Measurements from ENCODE around the gene MYL12A. TPM values are rescaled to one million over a fixed set of nuclear protein-coding genes. Genes with fewer than 3 reads are reported as not detected.
A peak's percentile ranks its signal among the peaks of the same experiment; 100 is the strongest.

Gene MYL12A
- total RNA-seq, 1 donor from 2014 or later: 1,280 TPM

DNA sequence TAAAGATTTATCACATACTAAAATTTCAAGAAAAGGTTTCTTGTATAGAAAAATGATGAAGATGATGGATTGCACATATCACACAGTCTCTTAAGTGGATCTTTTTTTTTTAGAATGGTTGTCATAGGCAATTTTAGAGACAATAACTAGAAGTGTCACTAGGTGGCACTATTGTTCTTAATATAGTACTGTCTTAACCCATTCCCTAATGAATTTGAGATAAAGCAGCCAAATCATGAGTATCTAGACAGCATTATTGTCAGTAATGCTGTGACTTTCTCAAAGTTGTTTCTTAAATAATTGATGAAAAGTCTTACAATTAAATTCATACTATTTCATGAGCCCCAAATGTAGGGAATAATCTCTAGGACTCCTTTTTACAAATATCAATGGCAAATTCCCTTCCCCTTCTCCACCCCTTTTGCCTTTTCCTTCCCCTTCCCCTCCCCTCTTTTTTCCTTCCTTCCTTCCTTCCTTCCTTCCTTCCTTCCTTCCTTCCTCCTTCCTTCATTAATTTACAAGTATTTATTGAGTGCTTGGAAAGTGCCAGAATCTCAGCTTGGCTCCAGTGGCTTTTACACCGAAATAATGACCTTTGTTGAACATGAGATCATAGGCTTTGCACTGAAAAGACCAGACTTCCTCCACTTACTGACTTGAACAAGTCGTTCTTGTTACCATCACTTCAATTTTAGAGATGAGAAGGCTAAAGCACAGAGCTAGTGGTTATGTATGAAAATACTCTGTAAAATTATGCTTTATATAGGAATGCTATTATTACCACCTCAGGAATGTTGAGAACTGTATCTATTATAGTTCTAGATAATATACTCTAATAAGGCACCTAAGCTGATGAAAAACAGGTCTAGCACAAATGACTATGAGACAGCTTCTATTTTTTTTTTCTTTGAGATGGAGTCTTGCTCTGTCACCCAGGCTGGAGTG, 34.1 kb downstream of the MYL12A start:
- DNase-seq (ENCODE audit: low read depth in 2 of 2): peak; percentile 83 to 86

DNA sequence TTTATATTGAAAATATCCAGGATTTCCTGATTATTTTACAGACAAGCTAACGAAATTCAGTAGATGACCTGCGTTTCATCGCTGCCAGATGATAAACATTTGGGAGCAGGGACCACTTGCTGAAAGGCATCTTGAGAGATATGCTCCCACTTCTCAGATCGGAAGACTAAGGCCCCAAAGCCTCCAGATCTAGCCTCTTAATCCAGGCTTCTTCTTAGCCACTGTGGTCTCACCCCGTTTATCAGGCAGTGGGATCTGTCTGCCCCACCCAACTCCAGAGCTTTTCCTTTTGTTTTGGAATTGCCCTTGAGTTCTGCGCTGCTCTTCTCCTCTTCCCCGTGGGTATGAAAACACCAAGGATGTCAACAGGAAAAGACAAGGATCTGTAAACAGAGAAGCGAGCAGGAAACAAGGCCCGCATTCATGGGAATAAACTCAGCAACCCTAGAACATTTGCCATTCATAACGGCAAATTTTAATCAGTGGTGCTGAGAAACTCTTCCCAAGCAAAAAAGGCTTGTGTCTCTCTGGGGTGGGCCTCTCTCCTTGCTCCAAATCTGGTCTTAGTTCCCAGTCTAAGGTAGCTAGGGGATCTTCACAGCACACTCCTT, 35.8 kb downstream of the MYL12A start:
- peak in 1 of 2 donors; percentile 33 for DNase-seq (ENCODE audit: low read depth in 2 of 2)

DNA sequence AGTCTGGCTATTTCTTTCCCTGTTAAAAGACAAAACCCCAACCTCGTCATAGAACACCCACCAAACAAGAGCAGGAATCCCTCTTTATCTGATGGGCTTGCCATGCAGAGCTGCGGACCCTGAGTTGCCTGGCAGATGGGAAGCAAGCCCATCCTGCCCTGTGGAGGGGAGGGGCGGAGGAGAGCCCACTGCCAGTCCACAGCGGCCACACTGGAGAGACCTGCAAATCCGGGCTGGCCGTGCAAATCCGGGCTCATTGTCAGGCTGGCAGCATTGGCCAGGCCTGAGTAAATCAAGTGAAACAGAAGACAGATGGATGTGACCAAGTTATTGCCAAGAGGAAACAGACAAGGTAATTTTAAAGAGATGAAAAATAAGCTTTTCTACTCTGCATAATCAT, 36.3 kb downstream of the MYL12A start:
- peak; percentile 19 to 37 for DNase-seq (ENCODE audit: low read depth in 2 of 2)

DNA sequence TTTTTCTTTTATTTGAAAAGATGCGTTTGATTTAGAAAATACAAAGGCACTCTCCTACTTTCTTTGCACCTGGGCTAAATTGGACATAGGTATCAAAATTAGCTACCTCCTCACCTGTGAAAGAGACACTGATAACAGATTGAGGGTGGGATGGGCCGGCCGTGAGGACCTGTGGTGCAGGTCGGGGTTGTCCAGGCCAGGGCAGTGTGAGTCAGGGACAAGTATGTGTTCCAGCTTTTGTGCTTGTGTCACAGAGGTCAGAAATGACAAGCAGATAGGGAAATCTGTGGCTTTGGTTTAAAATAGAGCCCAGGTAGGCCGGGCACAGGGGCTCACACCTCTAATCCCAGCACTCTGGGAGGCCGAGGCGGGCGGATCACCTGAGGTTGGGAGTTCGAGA, 36.9 kb downstream of the MYL12A start:
- no peak for DNase-seq (ENCODE audit: low read depth in 2 of 2)

DNA sequence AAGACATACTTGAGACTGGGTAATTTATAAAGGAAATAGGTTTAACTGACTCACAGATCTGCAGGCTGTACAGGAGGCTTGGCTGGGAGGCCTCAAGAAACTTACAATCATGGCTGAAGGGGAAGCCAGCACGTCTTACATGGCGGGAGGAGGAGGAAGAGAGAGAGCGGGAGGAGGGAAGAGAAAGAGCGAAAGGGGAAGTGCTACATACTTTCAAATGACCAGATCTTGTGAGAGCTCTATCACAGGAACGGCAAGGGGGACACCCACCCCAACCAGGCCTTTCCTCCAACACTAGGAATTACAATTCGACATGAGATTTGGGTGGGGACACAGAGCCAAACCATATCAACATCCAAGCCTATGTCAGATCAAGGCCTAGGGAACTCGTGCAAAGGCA, 38.6 kb downstream of the MYL12A start:
- DNase-seq (ENCODE audit: low read depth in 2 of 2): no peak

DNA sequence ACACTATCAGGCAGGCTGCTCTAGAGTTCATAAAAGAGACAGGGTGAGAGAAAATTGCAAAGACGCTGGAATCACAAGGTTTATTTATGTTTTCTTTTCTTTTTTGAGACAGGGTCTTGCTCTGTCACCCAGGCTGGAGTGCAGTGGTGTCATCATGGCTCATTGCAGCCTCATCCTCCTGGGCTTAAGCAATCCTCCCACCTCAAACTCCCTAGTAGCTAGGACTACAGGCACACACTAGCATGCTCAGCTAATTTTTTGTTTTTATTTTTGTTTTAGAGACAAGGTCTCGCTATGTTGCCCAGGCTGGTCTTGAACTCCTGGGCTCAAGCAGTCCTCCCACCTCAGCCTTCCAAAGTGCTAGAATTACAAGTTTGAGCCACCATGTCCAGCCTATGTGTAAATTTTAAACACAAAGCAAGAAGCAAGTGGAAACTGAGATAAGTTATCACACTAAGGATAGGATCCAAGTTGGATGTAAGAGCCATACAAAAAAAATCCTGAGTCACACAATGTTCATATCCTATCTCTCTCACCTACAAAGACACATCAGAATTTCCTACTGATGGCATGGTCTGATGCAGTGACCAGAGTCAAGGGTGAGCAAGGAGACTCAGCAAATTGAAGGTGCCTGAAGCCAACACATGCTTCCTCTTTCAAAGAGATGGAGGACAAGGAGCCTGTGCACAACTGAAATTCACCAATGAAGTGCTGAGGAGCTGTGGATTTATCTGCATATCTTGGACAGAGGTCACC, 45.8 kb downstream of the MYL12A start:
- DNase-seq (ENCODE audit: low read depth in 2 of 2): no peak

DNA sequence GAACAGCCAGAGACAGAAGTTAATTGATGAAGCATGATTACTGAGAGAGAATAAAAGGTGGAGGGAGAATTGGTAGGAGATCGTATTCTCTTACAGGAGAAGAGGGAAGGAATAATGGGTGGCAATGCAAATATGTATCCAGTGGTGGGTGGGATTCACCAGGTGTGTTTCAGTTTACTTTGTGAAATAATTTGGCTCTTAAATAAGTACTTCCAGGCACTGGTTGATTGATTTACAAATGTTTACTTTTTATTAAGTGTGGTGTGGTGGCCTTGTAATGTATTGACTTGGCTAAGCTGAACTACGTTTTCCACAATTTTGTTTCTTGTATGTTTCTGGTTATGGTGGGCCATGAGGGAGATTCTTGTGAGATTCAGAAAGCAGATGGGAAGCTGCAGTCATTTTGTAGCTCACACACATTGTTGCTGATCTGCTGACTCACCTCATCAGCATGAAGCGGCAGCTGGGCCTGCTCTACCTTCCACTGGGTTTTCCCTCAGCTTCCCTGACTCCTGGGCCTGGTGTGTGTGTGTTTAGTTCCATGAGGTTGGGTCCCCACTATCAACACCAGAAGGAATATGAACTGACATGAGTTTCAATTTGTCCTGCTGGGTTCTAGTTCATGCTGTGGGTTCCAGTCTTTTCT, 47.0 kb downstream of the MYL12A start:
- DNase-seq (ENCODE audit: low read depth in 2 of 2): peak in 1 of 2 donors; percentile 64

DNA sequence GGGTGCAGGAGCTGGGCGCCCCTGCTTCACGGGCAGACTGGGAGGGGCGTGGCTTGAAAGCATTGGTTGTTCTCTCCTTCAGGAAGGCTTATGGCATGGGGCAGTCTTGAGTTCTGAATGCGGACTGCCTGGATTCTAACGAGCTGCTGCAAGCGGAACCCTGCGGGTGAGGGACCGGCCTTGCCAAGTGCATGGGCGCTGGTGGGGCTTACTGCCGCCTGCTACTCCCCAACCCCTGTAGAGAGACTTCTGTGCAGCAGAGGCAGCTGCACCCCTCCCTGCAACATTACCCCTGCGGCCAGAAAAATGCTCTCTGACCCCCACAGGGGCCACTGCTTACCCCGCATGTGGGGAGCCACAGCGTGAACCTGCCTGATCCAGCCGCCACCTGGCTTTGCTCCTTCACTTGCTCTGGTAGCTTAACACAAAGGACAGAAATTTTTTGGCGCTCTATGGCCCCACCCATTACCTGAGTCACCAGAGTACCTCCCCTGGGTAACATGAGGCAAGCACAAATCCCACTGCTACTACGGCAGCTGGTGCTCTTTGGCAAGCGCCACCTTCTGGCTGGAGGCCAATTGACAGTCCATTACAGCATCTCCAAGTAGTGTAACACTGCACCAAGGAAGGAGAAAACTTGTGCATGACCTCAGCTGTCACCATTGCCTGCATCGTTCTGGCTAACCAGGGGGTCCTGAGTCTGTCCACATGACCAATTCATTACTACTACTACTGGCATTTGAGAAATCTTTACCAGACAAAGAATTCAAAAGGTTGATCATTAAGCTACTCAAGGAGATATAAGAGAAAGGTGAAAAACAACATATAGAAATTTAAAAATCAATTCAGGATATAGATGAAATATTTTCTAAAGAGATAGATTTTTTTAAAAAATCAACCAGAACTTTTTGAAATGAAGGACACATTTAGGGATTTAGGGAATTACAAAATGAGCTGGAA, 49.7 kb downstream of the MYL12A start:
- DNase-seq (ENCODE audit: low read depth in 2 of 2): peak; percentile 65 to 77

DNA sequence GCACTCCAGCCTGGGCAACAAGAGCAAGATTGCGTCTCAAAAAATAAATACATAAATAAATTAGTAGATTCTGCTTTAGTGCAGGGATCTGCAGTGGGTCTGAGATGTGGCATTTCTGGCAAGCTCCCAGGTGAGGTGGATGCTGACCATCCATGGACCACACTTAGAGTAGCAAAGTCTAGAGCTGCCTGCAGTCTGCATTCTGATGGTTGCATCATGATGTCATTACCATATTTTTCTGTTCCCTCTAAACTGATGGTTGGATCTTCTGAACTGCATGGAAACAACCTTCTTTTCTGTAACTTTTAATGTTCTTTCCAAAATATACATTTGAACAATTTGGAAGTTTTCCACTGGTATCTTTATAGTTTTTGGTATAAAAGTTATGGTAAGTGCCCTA, 57.2 kb downstream of the MYL12A start:
- no peak for DNase-seq (ENCODE audit: low read depth in 2 of 2)

DNA sequence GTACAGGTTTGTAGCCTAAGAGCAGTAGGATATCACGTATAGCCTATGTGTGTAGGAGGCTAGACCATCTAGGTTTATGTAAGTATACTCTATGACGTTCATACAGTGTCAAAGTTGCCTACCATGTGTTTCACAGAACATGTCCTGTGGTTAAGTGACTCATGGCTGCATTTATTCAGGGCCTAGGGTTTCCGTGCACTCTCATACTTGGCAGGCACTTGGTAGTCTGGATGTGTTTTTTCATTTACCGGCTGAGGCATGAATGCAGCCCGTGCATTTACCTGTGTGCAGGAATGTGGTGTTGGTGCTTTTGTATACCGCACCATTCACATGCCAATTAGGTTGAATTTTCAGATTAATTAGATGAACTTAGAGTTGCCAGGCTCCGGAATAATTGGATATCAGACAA, 57.8 kb downstream of the MYL12A start:
- peak; percentile 65 to 97 for DNase-seq (ENCODE audit: low read depth in 2 of 2)

Other genes with a start within 250 kb of the MYL12A start
- 18.1 and 34.3 TPM in 2 replicates for gene LPIN2, start 234.7 kb upstream of the MYL12A start, total RNA-seq
- 1.1 and 8.7 TPM in 2 replicates for gene MYOM1, start 27.8 kb upstream of the MYL12A start, total RNA-seq
- gene MYL12B, start 14.3 kb downstream of the MYL12A start, total RNA-seq: 736 and 834 TPM in 2 replicates
- gene TGIF1, start 202.4 kb downstream of the MYL12A start, total RNA-seq: 64.7 and 109 TPM in 2 replicates

Measured in lung microvascular endothelial cell (primary cell).